ENCODE results near the gene ARL14EP. TPM values are rescaled to one million over a fixed set of nuclear protein-coding genes. Genes with fewer than 3 reads are reported as not detected.

ARL14EP gene
- total and polyA plus RNA-seq, 2 donors (not counting 3 experiments of a cell fraction or from before 2014, with no cell fraction given) = 9.6 to 16.7 TPM

DNA sequence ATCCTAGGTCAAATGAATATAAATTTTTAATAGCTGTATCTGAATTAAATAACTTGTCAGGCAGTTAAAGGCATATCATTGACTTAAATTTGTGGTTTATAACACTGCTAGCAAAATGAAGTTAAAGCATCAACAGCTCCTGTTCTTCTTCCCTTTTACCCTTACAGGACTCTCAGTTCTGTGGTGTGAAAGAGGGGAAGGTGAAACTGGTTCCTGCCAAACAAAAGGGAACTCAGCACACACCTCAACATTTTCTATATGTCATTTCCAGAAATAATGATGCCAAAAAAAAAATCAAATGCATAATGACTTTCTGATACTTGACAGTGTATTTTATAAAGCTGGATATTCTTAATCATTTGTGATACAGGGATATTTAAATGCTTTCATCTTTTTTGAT lies 21.2 kb downstream of the ARL14EP start:
- H3K4me2 ChIP-seq (ENCODE audit: insufficient read depth, low read length) = no peak overlapping the region
- H3K4me1 ChIP-seq (ENCODE audit: control insufficient read depth, extremely low read depth, insufficient read depth, low read length) = no peaks in the 10 kb centered on the region
- ChIA-PET CTCF (interaction anchor here (2.4 kb wide), 1 partner anchor 570 kb away, joined by 14 read pairs; no protein-coding TSS in a partner anchor), POLR2A (no interaction called here)
- FAIRE-seq (no peak), DNase-seq (ENCODE audit: low read depth, low spot score) (no peak)
- no peaks in the 10 kb centered on the region for H3K9me3 ChIP-seq (replicated peaks; ENCODE audit: control insufficient read depth, insufficient read depth, low read length)
- no peaks in the 10 kb centered on the region for H3K9me1 ChIP-seq (replicated peaks; ENCODE audit: control insufficient read depth, extremely low read depth, insufficient read depth, low read length)
- no TSS peak for BruUV-seq (replicated peaks)
- H3K27me3 ChIP-seq (ENCODE audit: control insufficient read depth in 2 of 2, insufficient read depth in 2 of 2, low read length in 2 of 2) = no peaks in the 10 kb centered on the region
- intact Hi-C loops (cut with micrococcal nuclease) = no loop called here
- H3K27ac ChIP-seq (ENCODE audit: insufficient read depth, low read depth, low read length) = no peak overlapping the region
- no peaks in the 10 kb centered on the region for H4K20me1 ChIP-seq (replicated peaks; ENCODE audit: control insufficient read depth, extremely low read depth, insufficient read depth, low read length)
- dilution Hi-C loops (cut with MboI; ENCODE audit: extremely low pct_ligation_motif_present, low sequenced_read_pairs) = no loop called here
- TF ChIP-seq, protein P1, sequence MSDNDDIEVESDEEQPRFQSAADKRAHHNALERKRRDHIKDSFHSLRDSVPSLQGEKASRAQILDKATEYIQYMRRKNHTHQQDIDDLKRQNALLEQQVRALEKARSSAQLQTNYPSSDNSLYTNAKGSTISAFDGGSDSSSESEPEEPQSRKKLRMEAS (IDR thresholded peaks at IDR 0.05; ENCODE audit: insufficient read depth, insufficient read length) = no peak
- no peak for TF ChIP-seq POLR2AphosphoS5 (IDR thresholded peaks at IDR 0.05; ENCODE audit: insufficient read depth, low read depth, low read length)
- TF ChIP-seq POLR2A (IDR thresholded peaks at IDR 0.05; ENCODE audit: low read depth, low read length) = no peak
- no peak for TF ChIP-seq MYC (IDR thresholded peaks at IDR 0.05; ENCODE audit: low read depth, low read length)
- no peak for TF ChIP-seq GATA2 (IDR thresholded peaks at IDR 0.05; ENCODE audit: insufficient read depth, insufficient read length, low read depth, low read length)
- TF ChIP-seq FOS (IDR thresholded peaks at IDR 0.05; ENCODE audit: borderline replicate concordance, insufficient read depth, low read length) = no peak
- no peak for TF ChIP-seq JUN (IDR thresholded peaks at IDR 0.05; ENCODE audit: borderline replicate concordance, insufficient read depth, insufficient read length, low read depth)
- TF ChIP-seq EZH2 (IDR thresholded peaks at IDR 0.05; ENCODE audit: borderline replicate concordance, low read depth, low read length, severe bottlenecking) = no peak
- TF ChIP-seq, protein P2, sequence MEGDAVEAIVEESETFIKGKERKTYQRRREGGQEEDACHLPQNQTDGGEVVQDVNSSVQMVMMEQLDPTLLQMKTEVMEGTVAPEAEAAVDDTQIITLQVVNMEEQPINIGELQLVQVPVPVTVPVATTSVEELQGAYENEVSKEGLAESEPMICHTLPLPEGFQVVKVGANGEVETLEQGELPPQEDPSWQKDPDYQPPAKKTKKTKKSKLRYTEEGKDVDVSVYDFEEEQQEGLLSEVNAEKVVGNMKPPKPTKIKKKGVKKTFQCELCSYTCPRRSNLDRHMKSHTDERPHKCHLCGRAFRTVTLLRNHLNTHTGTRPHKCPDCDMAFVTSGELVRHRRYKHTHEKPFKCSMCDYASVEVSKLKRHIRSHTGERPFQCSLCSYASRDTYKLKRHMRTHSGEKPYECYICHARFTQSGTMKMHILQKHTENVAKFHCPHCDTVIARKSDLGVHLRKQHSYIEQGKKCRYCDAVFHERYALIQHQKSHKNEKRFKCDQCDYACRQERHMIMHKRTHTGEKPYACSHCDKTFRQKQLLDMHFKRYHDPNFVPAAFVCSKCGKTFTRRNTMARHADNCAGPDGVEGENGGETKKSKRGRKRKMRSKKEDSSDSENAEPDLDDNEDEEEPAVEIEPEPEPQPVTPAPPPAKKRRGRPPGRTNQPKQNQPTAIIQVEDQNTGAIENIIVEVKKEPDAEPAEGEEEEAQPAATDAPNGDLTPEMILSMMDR (IDR thresholded peaks at IDR 0.05; ENCODE audit: extremely low read depth in 1 of 2, insufficient read depth in 1 of 2, low read depth in 1 of 2, low read length in 2 of 2) = no peak
- H3K36me3 ChIP-seq (ENCODE audit: control insufficient read depth in 2 of 2, extremely low read depth in 1 of 2, insufficient read depth in 2 of 2, low read length in 2 of 2) = no peaks in the 10 kb centered on the region
- no peak overlapping the region for H2AFZ ChIP-seq (ENCODE audit: low read depth, low read length)
- H3K79me2 ChIP-seq (ENCODE audit: control insufficient read depth, insufficient read depth, low read length) = no peaks in the 10 kb centered on the region
- H3K4me3 ChIP-seq (replicated peaks in 1 of 3; ENCODE audit: insufficient read depth in 1 of 3, low read depth in 1 of 3, low read length in 3 of 3) = no peak overlapping the region
- no peak overlapping the region for H3K9ac ChIP-seq (replicated peaks; ENCODE audit: extremely low read depth, insufficient read depth, low read length)
